GM19328 (cell line): ENCODE data around the gene STMN3.

Experiments used
- ATAC-seq: cut with Tn5 transposase; IDR thresholded peaks from one replicate; pipeline ENCODE4 v1.9.1; 2021; ENCODE audit warnings: mild to moderate bottlenecking, moderate library complexity; ENCODE audit not compliant: unreplicated experiment

STMN3 gene

GRCh38 chr20:63653041-63653973 is at the start of gene STMN3:
STMN3 (minus strand) TSS chr20:63653424; CDS start chr20:63653345, 79 bp downstream.
- no peak for ATAC-seq

DNA sequence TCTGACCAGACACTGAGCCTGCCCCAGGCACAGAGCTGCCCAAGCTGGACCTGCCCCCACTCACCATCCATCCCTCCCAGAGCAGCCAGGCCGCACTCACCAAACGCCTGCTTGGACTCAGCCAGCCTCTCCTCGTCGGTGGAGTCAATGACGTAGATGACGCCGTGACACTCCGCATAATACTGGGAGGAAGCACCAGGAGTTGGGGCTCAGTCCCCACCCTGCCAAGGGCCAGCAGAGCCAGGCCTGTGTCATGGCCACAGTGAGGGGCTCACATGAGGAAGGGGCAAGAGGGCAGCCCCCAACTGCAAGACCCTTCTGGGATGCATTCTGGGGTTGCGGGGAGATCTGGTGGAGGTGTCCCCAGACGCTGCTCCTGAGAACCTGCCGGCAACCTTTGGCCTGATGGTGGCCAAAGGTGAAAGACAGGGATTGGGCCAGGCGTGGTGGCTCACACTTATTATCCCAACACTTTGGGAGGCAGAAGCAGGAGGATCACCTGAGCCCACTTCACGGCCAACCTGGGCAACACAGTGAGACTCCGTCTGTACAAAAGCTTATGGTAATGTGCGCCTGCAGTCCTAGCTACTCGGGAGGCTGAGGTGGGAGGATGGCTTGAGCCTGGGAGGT is 48.9 kb upstream of the STMN3 start:
- no peak for ATAC-seq

- ATAC-seq = no peak
Measured at GRCh38 chr20:63701329-63702035, 48.3 kb upstream of the STMN3 start.

GRCh38 chr20:63701051-63701328 is 47.8 kb upstream of the STMN3 start:
- ATAC-seq = no peak

DNA sequence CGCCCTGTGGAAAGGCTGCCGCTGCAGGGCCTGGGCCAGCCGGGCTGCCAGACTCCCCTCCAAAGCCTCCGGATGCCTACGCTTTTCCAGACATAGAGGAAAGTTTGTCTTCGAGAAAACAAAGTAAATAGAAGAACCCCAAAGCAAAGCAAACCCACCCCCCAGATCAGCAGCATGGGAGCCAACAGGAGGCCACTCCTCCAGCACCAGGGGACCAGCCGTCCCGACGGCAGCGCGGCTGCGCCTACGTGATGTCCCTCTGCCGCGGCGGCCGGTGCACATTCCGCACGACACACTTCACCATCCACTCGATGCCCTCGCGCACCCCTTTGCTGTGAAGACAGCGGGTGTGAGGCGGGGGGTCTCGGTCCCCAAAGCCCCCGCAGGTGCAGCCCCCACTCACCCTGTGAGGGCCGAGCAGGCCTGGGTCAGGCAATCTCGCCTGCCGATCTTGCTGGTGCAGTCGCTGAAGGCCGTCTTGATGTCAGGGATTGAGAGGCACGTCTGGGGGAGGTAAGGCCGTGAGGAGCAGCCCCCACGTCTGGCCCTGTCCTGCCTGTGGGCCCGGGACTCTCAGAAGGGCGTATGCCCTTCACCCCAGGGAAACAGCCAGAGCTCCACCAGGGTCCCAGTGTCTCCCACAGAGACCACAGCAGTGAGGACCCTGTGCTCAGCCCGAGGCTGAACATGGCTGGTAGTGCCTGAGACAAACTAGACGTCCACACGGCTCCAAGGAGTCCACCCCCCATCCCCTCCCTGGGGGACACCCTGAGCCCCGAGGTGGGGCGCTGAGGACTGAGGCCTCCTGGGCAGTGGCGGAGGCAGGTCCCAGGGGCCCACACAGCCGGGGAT is 47.2 kb upstream of the STMN3 start:
- ATAC-seq = no peak

- no peak for ATAC-seq
Measured at GRCh38 chr20:63699466-63700198, 46.4 kb upstream of the STMN3 start.

DNA sequence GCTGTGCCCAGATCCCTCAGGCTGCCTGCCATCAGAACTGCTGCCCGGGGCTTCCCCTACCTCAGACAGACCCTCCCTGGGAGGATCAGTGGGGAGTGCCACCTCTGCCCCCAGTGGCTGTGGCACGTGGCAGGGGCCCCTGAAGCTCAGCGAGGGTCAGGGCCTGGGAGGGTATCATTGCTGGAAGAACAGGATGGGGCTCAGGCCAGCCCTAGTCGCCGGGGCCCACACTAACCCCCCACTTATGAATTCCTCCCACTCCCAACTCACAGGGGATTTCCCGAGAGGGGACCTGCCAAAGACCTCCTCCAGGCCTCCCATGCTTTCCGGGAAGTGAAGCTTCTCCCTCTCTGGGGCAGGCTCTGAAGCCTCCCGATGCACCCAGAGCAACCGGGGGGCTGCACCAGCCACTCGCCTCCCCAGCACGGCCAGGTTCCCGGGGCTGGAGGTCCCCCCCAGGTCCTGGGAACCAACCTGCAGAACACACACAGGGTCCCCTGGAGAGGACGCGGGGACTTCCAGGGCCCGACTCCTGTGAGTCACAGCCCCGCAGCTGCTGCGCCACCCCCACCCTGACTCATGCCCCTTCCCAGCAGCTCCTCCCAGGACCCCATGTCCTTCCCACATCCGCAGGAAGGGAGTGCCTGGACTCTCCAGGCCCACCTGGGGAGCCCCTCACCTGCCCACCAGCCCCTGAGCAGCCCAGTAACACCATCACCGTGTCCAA is 45.7 kb upstream of the STMN3 start:
- no peak for ATAC-seq

- ATAC-seq = no peak
Measured at GRCh38 chr20:63697868-63698545, 44.8 kb upstream of the STMN3 start.

- no peak for ATAC-seq
Measured at GRCh38 chr20:63697357-63697867, 44.2 kb upstream of the STMN3 start.

- ATAC-seq = no peak
Measured at GRCh38 chr20:63696628-63697356, 43.6 kb upstream of the STMN3 start, which contains the start of gene TNFRSF6B. TNFRSF6B (plus strand) TSS chr20:63696652; CDS start chr20:63696768, 116 bp downstream.

DNA sequence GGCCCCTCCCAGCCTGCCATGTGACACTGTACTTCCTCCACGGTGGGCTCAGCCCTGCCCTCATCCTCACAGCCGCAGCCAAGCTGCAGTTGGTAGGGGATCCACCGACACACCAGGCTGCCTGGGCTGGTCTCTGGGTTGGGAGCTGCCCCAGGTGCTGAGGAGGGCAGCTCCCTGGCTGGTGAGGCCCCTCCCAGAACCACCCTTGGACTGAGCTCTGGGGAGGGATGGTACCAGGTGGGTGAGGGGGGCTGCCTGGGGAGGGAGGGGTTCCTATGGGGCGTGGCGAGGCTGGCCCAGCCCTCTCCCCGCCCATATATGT is 43.0 kb upstream of the STMN3 start:
- no peak for ATAC-seq

DNA sequence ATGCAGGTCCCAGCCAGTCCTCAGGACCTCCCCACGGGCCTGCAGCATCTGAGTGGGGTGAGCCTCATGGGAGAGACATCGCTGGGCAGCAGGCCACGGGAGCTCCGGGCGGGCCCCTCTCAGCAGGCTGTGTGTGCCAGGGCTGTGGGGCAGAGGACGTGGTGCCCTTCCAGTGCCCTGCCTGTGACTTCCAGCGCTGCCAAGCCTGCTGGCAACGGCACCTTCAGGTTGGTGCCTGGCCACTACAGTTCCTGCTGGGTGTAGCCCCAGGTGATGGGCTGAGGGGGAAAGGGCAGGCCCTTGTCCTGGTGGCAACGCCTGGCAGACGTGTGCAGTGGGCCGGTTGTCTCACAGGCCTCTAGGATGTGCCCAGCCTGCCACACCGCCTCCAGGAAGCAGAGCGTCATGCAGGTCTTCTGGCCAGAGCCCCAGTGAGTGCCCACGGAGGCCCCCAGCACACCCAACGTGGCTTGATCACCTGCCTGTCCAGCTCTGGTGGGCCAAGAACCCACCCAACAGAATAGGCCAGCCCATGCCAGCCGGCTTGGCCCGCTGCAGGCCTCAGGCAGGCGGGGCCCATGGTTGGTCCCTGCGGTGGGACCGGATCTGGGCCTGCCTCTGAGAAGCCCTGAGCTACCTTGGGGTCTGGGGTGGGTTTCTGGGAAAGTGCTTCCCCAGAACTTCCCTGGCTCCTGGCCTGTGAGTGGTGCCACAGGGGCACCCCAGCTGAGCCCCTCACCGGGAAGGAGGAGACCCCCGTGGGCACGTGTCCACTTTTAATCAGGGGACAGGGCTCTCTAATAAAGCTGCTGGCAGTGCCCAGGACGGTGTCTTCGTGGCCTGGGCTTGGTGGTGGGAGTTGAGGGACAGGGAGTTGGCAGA is 42.4 kb upstream of the STMN3 start:
- no peak for ATAC-seq

DNA sequence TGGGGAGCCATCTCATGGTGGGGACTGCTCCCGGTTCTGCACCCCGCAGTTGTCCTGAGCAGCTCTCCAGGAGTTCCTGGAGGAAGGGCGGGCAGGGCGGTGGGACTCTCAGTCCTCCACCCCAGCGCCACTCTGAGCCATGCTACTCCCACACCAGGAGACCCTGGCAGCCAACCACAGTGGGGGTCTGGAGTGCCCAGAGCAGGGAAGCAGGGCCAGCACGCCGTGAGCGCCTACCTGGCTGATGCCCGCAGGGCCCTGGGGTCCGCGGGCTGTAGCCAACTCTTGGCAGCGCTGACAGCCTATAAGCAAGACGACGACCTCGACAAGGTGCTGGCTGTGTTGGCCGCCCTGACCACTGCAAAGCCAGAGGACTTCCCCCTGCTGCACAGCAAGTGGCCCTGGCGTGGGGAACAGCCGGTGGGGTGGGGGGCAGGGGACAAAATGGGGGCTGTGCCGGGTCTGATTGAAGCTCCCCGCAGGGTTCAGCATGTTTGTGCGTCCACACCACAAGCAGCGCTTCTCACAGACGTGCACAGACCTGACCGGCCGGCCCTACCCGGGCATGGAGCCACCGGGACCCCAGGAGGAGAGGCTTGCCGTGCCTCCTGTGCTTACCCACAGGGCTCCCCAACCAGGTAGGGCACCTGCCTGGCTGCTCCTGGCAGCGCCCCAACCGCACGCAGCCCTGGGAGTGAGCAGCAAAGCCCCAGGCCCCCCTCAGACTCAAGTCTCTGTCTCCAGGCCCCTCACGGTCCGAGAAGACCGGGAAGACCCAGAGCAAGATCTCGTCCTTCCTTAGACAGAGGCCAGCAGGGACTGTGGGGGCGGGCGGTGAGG is 41.6 kb upstream of the STMN3 start:
- ATAC-seq = no peak

DNA sequence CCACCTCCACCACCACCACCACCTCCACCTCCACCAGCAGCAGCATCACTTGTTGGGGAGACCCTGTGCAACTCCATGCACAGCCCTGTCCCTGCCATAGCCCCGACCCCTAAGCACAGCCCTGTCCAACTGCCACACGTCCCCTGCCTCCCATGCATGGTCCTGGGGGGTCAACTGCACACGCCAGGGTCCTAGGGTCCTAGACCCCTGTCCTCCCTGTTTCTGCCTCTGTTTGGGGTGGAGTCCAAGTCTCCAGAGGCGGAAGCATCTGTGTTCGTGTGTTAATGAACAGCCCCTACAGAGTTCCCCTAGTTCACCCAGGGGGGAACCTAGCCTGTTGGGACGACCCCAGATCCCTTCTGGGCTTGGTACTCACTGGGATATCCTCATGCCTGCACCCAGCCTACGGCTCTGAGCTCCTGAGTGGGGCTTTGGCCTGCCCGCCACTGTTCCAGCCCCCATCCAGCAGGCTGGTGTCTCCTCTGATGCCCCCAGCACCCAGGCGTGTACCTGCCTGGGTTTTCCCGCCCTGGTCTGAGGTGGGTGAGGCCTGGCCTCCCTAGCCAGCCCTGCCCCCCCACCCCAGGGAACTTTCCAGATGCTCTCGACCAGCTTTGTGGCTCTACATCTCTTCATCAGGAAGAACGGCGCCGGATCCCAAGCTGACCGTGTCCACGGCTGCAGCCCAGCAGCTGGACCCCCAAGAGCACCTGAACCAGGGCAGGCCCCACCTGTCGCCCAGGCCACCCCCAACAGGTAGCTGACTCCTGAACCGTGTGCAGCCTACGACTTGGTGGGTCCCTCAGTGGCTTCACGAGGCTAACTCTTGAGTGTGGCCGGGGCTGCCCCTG is 40.7 kb upstream of the STMN3 start:
- no peak for ATAC-seq

DNA sequence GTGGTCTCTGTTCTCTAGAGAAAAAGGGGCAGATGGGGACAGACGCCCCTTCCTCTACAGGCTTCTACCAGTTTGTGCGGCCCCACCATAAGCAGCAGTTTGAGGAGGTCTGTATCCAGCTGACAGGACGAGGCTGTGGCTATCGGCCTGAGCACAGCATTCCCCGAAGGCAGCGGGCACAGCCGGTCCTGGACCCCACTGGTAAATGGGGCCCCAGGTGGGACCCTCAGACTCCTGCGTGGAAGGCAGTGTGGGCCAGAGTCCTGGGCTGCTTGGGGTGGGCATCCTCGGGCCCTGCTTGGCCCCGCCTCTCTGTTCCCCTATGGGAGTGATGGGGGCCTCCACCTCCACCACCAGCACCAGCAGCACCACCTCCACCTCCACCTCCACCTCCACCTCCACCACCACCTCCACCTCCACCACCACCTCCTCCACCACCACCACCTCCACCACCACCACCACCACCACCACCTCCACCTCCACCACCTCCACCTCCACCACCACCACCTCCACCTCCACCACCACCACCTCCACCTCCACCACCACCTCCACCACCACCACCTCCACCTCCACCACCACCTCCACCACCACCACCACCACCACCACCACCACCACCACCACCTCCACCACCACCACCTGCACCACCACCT is 40.0 kb upstream of the STMN3 start:
- ATAC-seq = no peak
